Measurements from ENCODE around the gene LRRC2.
"Not testable (repeated sequence)": the region's sequence is repeated elsewhere in the genome, so short reads cannot be mapped to it uniquely, and the experiment has no call there.

The LRRC2 gene

DNA sequence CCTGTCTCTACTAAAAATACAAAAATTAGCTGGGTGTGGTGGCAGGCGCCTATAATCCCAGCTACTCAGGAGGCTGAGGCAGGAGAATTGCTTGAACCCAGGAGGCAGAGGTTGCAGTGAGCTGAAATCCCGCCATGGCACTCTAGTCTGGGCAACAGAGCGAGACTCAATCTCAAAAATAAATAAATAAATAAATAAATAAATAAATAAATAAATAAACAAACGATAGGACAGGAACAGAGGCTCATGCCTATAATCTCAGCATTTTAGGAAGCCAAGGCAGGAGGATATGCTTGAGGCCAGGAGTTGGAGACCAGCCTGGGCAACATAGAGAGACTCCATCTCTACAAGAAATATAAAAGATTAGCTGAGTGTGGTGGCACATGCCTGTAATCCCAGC, 43.9 kb downstream of the LRRC2 start:
- DNase-seq = not testable (repeated sequence)

DNA sequence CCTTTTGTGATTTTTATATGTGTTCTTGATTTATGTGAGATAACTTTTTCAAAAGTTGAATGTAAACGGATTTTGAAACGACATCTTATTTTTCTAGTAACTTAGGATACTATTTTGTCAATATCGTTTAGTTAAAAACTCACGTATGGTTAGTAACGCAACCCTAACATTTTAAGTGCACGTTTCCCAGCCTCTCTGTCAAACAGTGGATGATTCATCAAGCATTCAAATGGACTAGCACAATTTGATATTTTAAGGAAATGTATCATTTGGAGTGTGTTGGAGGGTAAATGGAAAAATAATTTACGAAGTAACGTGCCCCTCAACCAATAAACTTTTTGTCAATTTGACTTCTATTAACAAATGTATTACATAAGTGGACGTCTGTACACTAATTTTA, 45.0 kb downstream of the LRRC2 start:
- DNase-seq = no peak

DNA sequence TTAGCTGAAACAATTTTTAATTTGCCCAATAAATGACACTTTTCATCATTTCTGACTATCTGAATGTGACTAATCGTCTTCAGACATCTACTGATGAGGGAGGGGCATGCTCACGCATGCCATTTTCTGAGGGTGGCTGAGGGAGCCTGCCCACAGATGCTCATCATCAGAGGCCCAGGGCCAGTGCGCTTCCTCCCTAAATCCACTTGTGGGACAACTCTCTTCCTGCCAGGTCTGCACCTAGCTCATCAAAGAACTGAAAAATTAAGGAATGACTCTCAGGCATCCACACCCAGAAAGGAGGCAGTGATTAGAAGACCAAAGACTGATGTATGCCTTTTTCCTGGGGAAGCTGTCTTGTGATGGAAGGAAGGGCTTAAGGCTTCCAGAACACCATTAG, 45.6 kb downstream of the LRRC2 start:
- no peak for DNase-seq

DNA sequence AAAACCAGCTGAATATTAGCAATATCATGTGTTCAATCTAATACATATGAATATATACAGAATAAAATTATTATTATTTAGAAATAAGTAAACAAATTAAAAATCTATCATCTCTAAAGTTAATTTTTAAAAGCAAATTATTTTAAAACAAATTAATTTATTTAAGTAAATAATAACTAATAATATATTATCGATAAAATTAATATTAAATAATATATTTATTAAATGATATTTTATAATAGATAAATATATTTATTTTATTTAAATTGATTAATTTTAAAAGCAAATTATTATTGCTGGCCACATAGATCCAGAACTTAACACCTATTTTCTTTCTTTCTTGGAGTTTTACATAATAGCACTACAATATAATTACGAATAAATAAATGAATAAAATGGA, 46.1 kb downstream of the LRRC2 start:
- no peak for DNase-seq

DNA sequence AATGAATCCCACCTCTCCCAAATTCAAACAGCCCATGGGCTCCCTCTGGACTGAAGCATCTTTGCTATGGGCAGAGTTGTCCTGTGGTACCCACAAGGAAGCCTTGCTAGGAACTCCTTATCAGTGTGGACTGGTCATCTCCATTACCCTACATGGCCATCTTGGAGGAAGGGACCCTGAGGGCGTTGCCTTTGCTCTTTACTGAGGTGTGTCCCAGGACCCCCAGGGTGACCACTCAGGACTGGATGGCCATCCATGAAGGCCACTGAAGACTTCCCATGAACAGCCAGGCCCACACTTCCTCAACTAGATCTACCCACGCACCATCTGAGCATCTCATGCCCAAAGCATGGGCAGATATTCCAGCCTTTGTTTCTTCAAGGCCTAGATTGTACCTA, 48.3 kb downstream of the LRRC2 start:
- DNase-seq = no peak

DNA sequence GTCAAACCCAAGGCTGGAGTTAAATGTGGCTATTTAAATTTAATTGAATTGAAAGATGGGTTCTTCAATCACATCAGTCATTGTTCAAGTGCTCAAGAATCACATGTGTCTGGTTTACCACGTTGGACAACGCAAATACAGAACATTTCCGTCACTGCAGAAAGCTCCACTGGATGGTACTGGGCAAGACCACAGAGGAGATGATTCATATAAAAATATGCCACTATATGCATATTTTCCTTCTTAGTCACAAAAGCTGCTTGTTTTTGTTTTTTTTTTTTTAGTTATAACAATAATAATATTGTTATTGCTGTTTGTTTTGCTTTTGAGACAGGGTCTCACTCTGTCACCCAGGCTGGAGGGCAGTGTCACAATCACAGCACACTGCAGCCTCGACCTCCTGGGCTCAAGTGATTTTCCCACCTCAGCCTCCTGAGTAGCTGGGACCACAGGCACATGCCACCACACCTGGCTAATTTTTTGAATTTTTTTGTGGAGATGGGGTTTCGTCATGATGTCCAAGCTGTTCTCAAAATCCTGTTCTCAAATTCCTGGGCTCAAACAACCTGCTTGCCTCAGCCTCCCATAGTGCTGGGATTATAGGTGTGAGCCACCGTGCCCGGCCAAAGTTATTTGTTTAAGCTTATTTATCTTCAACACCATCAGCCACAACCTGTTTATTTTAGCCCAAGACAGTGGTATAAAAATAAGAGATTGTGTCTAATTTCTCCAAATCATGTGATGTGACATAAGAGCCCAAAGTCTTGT, 48.9 kb downstream of the LRRC2 start:
- DNase-seq = no peak

DNA sequence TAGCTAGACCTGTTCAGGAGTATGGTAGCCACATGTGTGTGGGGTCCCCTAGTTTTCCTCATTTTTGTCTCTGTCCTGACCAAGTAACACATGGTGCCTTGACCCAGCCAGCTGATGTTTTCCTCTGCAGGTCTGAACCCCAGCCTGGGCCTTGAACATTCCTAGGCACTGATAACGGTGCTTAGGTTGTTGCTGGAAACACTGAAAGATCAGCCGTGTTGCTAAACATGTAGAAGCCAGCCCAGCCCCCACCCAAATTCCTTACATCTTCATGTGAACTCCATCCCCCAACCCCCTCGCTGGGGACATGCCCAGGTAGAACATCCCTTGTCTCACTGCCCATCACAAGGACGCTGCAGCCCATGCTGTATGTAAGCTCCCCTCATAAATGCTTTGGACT, 49.6 kb downstream of the LRRC2 start:
- DNase-seq = no peak

DNA sequence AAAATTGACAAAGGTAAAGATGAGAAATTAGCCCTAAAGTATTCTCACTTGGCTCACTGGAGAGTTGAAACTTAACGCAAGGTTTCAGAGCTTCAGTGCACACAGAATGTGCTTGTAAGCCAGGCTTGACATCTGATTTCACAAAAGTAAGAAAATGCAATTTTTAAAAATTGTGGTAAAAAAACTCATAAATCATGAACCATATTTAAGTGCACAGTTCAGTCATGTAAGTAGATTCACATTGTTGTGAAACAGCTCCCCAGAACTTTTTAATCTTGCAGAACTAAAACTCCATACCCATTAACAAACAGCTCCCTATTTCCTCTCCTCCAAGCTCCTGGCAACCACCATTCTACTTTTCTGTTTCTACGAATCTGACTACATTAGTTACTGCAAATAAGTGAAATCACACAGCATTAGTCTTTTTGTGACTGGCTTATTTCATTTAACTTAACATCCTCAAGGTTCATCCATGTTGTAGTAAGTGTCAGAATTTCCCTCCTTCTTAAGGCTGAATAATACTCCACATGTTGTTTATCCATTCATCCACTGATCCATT, 53.8 kb downstream of the LRRC2 start:
- DNase-seq = no peak

DNA sequence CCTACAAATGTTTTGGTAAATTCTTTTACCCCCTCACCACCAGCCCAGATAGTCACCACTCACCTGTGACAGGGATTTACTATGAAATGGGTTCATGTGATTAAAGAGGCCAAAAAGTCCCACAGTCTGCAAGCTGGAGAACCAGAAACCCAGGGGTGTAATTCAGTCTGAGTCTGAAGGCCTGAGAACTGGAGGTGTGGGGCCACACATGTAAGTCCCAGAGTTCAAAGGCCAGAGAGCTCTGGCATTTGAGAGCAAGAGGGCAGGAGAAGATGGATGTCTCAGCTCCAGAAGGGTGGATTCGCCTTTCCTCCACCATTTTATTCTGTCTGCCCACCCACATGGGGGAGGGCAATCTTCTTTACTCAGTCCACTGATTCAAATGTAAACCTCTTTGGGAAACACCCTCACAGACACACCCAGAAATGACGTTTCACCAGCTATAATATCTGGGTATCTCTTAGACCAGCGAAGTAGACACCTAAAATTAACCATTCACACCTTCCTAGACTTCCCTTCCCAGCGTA, 56.4 kb downstream of the LRRC2 start:
- no peak for DNase-seq

DNA sequence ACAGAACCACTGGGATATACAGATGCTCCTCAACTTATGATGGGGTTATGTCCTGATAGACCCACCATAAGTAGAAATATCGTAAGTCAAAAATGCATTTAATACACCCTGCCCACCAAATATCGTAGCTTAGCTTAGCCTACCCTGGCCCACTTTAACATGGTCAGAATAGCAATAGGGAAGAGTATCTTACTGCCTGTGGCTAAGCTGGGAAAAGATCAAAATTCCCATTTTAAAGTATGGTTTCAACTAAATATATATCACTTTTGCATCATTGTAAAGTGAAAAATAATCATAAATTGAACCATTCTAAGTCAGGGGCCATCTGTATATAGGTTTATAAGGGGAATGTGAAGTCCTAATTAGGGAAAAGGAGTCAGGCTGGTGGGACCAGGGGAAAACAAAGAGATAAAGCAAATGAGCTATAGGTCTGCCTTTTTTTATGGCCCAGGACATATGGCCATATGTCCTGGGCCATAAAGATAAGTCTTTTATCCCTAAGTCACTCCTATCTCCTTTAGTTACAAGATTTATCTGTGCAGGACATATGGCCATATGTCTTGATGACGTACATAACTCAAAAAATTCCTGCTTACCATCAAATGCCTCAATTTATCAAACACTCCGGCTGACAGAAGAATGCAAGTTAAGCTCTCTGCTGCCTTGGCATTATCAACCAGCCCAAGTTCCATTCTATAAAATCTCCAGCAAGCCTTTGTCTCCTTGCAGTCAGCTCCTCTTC, 57.1 kb downstream of the LRRC2 start:
- no peak for DNase-seq

DNA sequence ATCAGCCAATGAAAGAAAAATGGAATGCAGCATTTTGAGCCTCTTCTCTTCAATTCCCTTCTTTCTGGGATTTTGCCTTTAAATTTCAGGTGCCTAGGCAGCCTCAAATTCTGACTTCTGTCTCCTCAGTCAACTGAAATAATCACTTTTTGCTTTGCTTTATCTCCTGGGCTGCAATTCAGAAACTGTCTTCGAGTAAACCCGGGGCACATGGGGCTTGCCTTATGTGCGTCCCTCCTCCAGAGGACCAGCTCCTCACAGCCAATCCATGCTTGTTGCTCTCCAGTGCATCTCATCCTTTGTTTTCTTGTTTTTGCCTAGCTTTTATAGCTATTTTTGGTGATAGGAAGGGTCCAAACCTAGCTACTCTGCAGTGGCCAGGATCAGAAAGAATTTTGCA, 59.6 kb downstream of the LRRC2 start:
- DNase-seq = no peak

DNA sequence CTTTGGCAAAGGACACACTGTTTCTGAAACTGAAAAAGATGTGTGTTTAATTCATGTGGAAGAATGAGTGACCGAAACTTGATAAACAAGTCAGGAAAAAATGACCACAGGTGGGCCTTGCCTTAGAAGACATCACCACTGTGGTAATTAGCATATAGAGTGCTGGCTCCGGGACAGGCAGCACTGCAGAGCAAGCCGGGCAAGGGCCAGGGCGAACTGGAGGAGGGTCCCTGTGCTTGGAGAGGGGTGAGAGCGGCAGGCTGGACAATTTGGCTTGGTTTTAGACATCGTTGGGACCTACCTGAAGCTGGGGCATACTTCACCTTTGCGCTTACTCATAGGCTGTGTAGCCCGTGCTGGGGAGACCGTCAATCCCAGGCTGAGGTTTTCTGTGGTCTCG, 60.1 kb downstream of the LRRC2 start:
- DNase-seq = no peak

DNA sequence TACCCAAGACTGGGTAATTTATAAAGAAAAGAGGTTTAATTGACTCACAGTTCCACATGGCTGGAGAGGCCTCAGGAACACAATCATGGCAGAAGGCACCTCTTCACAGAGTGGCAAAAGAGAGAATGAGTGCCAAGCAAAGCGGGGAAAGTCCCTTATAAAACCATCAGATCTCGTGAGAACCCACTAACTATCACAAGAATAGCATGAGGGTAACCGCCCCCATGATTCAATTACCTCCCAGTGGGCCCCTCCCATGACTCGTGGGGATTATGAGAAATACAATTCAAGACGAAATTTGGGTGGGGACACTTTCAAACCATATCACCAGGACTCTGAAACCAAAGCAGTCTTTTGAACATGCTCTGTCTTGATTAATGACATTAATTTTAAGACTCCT, 61.3 kb downstream of the LRRC2 start:
- no peak for DNase-seq

DNA sequence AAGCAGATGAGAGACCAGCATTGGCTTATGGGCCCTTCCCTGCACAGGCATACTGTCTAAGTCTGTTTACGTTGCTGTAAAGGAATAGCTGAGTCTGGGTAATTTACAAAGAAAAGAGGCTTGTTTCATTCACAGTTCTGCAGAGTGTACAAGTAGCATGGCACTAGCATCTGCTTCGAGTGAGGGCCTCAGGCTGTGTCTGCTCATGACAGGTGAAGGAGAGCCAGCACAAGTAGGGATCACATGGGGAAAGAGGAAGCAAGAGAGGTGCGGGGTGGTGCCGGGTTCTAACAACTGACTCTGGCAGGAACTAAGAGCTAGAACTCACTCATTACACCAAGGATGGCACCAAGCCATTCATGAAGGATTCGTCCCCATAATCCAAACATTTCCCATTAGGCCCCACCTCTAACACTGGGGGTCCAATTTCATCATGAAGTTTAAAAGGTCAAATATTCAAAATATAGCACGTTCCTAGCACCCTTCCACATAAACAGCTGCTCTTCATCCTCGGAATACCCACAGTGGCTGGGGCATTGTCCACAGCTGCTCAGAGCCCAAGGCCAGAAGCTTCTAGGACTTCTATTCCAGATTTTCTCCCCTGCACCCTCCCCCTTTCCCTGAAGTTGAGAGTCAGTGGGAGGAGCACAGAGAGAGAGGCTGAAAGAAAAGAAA, 62.8 kb downstream of the LRRC2 start:
- DNase-seq = no peak

DNA sequence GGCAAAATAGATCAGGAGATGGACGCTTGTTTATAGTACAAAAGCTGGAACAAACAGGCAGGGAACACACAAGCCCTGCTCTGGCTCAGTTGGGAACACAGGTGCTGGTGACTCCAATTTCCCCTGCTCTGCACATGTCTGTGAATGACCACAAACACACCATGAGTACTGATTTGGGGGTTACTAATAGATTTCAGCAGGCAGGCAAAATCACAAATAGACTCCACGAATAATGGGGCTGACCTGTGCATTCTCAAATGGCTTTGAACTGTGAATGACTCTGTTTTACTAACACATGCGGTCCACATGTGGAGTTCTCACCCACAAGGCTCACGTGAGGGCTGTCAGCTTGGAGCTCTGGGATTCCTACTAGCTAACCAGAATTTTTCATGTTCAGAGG, 64.4 kb downstream of the LRRC2 start:
- DNase-seq = no peak

DNA sequence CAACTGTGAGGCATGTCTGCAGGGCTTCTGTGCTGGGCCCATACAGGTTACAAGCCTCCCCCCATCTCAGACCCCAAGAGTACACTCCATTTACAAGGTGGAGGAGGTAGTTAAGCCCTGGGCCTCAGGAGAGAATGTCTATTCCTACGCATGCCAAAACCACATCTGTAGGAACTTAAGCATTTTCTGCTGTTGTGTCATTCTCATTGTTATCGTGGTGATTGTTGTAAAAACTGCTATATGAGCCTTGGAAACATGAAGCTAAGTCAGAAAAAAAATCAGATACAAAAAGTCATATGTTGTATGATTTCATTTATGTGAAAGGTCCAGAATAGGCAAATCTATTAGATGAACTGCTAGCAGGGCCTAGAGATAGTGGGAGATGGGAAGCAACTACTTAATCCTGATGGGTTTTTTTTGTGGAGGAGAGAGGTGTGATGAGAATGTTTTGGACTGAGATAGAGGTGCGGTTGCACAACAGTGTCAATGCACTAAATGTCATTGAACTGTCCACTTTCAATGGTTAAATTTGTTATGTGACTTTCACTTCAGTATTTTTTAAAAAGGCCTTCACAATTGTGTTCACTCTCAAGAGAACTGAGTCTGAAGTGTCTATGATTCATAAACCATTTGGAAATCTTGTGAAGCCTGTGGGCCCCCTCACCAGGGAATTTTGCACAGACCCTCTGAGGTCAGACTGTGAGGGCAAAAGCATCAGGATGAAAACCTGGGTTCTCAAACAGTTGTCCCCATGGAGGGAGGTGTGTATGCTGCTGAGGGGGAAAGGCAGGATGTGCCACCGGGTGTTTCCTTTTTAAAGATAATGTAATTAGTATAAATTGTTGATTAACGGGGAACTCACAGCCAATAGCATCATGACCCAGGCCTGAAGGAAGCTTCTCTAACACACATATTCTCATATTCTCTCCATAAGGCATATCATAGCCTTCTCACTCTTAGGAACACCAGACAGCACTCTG, 65.2 kb downstream of the LRRC2 start:
- DNase-seq = no peak

DNA sequence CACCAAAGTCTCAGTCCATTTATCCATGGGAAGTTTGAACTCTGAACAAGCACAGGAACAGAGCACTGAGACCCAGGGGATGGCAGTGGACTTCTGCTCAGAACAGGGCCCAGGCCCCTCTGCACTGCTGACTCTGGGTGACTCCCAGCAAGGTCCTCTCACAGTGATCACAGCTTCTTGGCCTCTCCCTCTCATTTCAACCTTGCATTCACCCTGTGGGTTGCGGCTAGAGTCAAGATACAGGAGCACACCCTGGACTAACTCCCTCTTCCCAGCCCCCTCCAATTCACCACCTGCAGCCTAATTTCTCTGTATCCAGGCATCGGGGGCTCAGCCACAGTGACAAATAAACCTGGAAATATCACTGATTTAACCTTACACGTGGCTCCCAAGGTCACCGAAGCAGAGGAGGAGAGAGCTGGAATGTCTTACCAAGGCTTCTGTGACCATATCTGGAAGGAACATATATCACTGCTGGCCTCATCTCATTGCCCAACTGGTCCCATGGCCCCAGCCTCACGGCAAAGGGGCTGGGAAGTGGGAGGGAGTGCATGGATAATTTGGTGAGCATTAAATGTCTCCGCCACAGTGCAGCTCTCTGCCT, 67.1 kb downstream of the LRRC2 start:
- DNase-seq = no peak

DNA sequence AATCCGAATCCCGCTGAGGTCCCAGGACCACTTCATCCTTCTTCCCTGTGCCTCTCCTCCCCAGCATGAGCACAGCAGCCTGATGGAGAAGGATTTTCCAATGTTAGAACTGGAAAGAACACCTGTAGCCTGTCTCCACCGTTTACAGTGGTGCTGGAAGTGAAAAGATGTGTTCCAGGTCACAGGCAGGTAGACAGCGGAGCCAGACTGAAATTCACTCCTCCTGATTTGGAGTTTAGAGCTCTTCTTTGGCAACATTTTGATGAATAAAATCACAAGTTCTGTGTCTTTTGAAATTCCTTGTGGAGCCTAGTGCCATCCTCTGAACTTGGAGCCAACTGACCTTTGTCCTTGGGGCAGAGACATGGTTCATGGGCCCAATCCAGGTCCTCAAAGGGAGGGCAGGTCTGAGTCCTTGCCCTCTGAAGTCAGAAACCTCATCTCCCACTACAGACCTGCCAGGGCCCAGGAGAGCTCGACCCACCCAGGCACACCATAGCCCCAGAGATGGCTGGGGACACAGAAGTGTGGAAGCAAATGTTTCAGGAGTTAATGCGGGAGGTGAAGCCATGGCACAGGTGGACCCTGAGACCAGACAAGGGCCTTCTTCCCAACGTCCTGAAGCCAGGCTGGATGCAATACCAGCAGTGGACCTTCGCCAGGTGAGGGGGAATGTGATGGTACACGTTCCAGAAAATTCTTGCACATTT, 68.4 kb downstream of the LRRC2 start, which contains the start of gene RTP3:
Gene RTP3, plus strand, starts transcription at position 421 of the 710 bp plus-strand sequence. Its CDS starts 87 bp downstream, at position 508.
- DNase-seq = no peak

DNA sequence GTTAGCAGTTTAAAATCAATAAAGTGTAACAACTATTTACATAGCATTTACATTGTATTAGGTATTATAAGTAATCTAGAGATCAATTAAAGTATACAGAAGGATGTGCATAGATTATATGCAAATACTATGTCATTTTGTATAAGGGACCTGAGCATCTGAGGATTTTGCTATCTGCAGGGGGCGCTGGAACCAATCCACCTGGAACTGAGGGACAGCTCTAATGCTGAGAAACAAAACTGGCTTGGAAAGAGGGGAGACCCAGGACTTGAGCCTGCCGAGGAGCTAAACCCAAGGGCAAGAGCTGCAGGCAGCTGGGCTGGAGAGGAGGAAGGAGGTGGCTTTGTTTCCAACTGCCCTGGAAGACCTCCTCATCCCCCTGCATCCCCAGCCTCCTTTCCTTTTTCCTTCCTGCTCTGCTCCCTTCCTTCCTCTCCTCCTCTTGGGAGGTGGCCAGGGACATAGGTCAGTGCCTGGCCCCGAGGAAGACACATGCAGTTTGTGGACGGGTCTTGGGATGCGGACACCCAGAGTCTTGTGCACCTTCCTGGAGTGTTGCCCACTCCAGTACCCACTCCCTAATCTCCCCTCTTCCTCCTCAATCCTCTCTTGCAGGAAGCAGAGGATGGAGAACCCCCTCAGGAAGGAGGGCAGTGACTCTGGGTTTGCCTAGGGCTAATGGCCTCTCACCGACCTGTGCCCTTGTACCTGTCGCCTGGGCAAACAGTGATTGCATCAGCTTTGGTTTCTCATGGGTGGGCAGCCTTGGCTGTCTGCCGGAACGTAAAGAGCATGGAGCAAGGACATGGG, 69.2 kb downstream of the LRRC2 start:
- DNase-seq = no peak

DNA sequence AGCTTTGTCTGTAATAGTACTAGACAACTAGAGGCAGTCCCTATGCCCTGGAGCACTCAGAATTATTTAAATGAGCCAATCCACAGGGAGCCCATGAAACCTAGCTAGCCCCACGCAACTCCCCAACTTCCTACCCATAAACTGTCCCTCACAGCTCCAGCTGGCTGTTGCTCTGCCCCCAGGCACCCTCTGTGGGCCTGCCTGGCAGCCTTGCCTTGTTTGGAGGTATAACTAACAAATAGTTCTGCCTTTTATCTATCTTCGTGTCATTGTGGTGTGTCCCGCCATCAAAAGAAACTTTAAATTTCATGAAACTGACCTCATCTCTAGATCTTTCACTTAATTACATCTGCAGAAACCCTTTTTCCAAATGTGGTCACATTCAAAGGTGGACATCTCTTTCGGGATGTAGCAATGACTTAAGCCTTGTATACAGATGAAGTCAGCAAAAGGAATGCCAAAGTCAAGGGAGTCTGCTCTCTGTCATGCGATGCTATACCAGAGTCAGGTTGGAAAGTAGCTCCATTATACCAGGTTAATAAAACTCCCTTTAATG, 70.1 kb downstream of the LRRC2 start:
- DNase-seq = no peak
